Measurements from ENCODE around the gene FNDC8. TPM values are rescaled to one million over a fixed set of nuclear protein-coding genes. Genes with fewer than 3 reads are reported as not detected.
A peak's percentile ranks its signal among the peaks of the same experiment; 100 is the strongest.
"Not testable (repeated sequence)": the region's sequence is repeated elsewhere in the genome, so short reads cannot be mapped to it uniquely, and the experiment has no call there.

The FNDC8 gene
- total RNA-seq, 2 experiments from 2014 or later = not detected

DNA sequence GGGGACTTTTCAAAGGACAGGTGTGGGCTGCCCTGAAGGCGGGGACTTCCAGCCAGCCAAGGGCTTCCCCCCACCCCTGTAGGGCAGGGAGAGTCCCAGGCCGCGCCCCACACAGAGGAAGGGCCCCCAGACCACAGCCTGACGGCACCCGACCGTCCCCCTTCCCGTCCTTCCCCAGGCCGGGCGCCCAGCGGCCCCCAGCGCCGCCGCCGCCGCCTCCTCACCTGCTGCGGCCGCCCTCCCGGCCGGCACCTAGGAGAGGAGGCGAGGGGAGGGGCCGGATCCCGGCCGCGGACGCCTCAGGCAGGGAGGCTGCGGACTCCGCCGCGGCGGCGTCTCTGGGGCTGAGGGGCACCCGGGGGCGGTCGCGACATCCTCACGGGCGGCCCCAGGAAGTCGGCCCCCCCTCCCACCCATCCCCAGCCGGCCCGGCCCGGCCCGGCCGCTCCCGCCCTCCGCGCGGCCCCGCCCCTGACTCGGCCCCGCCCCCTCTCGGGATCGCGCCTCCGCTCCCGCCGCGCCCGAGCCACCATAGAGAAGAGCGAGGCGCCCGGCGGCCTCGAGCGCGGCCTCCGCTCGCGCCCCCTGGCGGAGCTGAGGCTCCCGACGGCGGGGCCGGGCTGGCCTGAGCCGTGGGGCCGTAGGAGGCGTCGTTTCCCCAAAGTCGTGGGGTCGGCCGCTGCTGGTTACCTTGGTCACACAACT, 32.4 kb upstream of the FNDC8 start:
- H2AFZ ChIP-seq (ENCODE audit: low read length) = peak overlapping the region; percentile 96
- no TSS peak for BruUV-seq (replicated peaks)
- POLR2A ChIA-PET = interaction anchor here (1.0 kb wide), 1 partner anchor 30 kb away, joined by 4 read pairs; the partner anchor contains the start of gene RAD51D
- no peaks in the 10 kb centered on the region for H3K9me3 ChIP-seq (ENCODE audit: low read length)
- intact Hi-C loops (cut with micrococcal nuclease; ENCODE audit: unreplicated experiment) = loop anchor here (1.0 to 5.0 kb wide), 5 partner anchors 30 to 108 kb away; partner anchors contain the start of genes LIG3 and RAD51D
- H3K9me2 ChIP-seq (ENCODE audit: insufficient read depth, low read length) = no peaks in the 10 kb centered on the region
- H3K27ac ChIP-seq (ENCODE audit: low read depth, low read length, poor library complexity, severe bottlenecking) = peak overlapping the region; percentile 34
- no peaks in the 10 kb centered on the region for H4K20me1 ChIP-seq (ENCODE audit: insufficient read depth, low read length)
- peak; percentile 91 for DNase-seq (ENCODE audit: low spot score)
- peak overlapping the region; percentile 85 for H3K4me3 ChIP-seq (ENCODE audit: low read depth, low read length, poor library complexity, severe bottlenecking)
- TF ChIP-seq, protein P1, sequence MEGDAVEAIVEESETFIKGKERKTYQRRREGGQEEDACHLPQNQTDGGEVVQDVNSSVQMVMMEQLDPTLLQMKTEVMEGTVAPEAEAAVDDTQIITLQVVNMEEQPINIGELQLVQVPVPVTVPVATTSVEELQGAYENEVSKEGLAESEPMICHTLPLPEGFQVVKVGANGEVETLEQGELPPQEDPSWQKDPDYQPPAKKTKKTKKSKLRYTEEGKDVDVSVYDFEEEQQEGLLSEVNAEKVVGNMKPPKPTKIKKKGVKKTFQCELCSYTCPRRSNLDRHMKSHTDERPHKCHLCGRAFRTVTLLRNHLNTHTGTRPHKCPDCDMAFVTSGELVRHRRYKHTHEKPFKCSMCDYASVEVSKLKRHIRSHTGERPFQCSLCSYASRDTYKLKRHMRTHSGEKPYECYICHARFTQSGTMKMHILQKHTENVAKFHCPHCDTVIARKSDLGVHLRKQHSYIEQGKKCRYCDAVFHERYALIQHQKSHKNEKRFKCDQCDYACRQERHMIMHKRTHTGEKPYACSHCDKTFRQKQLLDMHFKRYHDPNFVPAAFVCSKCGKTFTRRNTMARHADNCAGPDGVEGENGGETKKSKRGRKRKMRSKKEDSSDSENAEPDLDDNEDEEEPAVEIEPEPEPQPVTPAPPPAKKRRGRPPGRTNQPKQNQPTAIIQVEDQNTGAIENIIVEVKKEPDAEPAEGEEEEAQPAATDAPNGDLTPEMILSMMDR (conservative IDR thresholded peaks at IDR 0.05; ENCODE audit: low read length) = peak; percentile 74
- TF ChIP-seq EZH2phosphoT487 (IDR thresholded peaks at IDR 0.05; ENCODE audit: borderline replicate concordance, low read depth, low read length) = no peak
- H3K79me2 ChIP-seq (ENCODE audit: insufficient read depth, low read depth, low read length) = no peaks in the 10 kb centered on the region; the same call in 1 of the 2 replicates
- CTCF ChIA-PET (ENCODE audit: unreplicated experiment) = interaction anchor here (1.0 kb wide), 1 partner anchor 31 kb away, joined by 5 read pairs; no protein-coding TSS in a partner anchor
- no peaks in the 10 kb centered on the region for H3K36me3 ChIP-seq (ENCODE audit: insufficient read depth, low read length)
- H3K4me1 ChIP-seq (ENCODE audit: insufficient read depth, low read length, poor library complexity, severe bottlenecking) = peaks cover 27% of the 10 kb centered on the region
- H3K4me2 ChIP-seq (ENCODE audit: low read length) = peak overlapping the region; percentile 99

DNA sequence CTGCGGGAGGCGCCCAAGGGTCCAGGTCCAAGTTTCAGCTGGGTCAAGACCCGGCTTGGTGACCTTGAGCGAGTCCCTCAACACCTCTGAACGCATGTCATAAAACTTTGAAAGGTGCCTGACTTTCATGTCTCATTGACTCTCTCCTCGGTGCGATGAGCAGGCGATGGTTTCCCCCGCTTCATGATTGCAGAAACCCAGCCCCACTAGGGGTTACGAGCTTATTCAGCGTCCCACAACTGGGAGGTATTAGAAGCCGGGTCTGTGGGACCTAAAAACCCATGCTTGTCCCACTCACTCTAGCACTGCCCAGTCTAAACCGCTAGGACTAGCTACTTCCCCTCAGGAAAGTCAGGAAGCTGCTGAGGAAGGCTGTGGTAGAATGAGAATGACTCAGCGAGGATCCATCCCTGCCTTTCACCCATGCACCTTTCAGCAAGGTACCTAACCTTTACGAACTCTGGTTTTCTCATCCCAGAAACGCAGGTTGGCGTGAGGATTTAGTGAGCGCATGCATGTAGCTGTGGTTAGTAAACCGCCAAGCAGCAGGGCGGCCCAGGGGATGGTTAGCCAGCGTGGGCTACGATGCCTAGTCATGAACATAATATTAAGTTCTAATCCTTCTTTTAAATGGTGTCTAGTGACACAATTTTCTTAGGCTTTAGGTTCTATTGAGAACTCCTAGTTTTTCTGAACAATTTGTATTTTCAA, 31.7 kb upstream of the FNDC8 start:
- Histone ChIP-seq H3K9me3 (ENCODE audit: low read length) (no peaks in the 10 kb centered on the region), H3K4me1 (ENCODE audit: insufficient read depth, low read length, poor library complexity, severe bottlenecking) (peaks cover 27% of the 10 kb centered on the region), H2AFZ (ENCODE audit: low read length) (peak overlapping the region; percentile 96), H3K4me3 (ENCODE audit: low read depth, low read length, poor library complexity, severe bottlenecking) (peak overlapping the region; percentile 63), H3K27ac (ENCODE audit: low read depth, low read length, poor library complexity, severe bottlenecking) (no peak overlapping the region), H3K9me2 (ENCODE audit: insufficient read depth, low read length) (no peaks in the 10 kb centered on the region), H4K20me1 (ENCODE audit: insufficient read depth, low read length) (no peaks in the 10 kb centered on the region), H3K79me2 (ENCODE audit: insufficient read depth, low read depth, low read length) (no peaks in the 10 kb centered on the region; the same call in 1 of the 2 replicates), H3K4me2 (ENCODE audit: low read length) (peak overlapping the region; percentile 88), H3K36me3 (ENCODE audit: insufficient read depth, low read length) (no peaks in the 10 kb centered on the region)
- ChIA-PET POLR2A (interaction anchor here (0.5 to 1.0 kb wide), 2 partner anchors 26 to 29 kb away, joined by 4 to 6 read pairs; partner anchors contain the start of gene RAD51D), CTCF (ENCODE audit: unreplicated experiment) (interaction anchor here (1.0 kb wide), 1 partner anchor 30 kb away, joined by 5 read pairs; no protein-coding TSS in a partner anchor)
- intact Hi-C loops (cut with micrococcal nuclease; ENCODE audit: unreplicated experiment) = loop anchor here (1.0 to 5.0 kb wide), 5 partner anchors 29 to 109 kb away; partner anchors contain the start of genes LIG3 and RAD51D
- TF ChIP-seq, protein P1 (conservative IDR thresholded peaks at IDR 0.05; ENCODE audit: low read length) = 0 out of 2 replicates have a peak, but pooled peaks have one; percentile 37
- TF ChIP-seq EZH2phosphoT487 (IDR thresholded peaks at IDR 0.05; ENCODE audit: borderline replicate concordance, low read depth, low read length) = no peak
- no TSS peak for BruUV-seq (replicated peaks)
- DNase-seq (ENCODE audit: low spot score) = no peak

DNA sequence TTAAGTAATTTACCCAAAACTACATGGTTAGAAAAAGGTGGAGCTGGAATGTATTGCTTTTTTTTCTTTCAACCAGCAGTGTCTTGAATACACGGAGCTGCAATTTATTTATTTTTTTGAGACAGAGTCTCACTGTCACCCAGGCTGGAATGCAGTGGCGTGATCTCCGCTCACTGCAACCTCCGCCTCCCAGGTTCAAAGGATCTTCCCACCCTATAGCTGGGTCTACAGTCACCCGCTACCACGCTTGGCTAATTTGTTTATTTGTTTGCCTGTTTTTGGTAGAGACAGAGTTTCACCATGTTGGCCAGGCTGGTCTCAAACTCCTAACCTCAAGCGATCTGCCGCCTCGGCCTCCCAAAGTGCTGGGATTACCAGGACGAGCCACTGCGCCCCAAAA, 30.7 kb upstream of the FNDC8 start:
- H3K9me3 ChIP-seq (ENCODE audit: low read length); H2AFZ ChIP-seq (ENCODE audit: low read length); H3K79me2 ChIP-seq (ENCODE audit: insufficient read depth, low read depth, low read length); H3K4me2 ChIP-seq (ENCODE audit: low read length); intact Hi-C loops (cut with micrococcal nuclease; ENCODE audit: unreplicated experiment); H3K27ac ChIP-seq (ENCODE audit: low read depth, low read length, poor library complexity, severe bottlenecking); H3K9me2 ChIP-seq (ENCODE audit: insufficient read depth, low read length); H3K4me3 ChIP-seq (ENCODE audit: low read depth, low read length, poor library complexity, severe bottlenecking); H4K20me1 ChIP-seq (ENCODE audit: insufficient read depth, low read length); DNase-seq (ENCODE audit: low spot score); CTCF ChIA-PET (ENCODE audit: unreplicated experiment); H3K36me3 ChIP-seq (ENCODE audit: insufficient read depth, low read length); BruUV-seq (replicated peaks); POLR2A ChIA-PET: not testable (repeated sequence)
- H3K4me1 ChIP-seq (ENCODE audit: insufficient read depth, low read length, poor library complexity, severe bottlenecking) = peaks cover 27% of the 10 kb centered on the region

All from OCI-LY7 (cell line).